Stromal cell of bone marrow (primary cell): ENCODE results near the gene RPS6KA4.

ENCODE experiments used
- DNase-seq: peaks from one replicate; pipeline ENCODE4 v3.0.0-alpha.2; 2012; ENCODE audit warnings: low read depth

The RPS6KA4 gene

GRCh38 chr11:64348383-64349024 is 10.5 kb upstream of the RPS6KA4 start:
- no peak for DNase-seq

GRCh38 chr11:64349025-64349387 is 10.0 kb upstream of the RPS6KA4 start:
- no peak for DNase-seq

DNA sequence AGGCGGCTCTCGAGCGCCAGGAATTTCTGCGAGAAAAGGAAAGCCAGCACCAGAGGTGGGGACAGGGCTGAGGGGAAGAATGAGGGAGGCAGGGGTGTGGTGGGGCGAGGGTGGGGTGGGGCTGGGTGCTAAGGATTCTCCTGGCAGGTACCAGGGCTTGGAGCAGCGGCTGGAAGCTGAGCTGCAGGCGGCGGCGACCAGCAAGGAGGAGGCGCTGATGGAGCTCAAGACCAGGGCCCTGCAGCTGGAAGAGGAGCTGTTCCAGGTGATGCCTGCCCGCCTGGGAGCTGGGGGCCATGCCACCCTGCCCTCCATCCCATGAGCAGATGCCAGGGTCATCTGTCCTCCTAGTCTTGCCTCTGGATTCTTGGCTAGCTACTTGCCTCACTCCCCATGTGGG is 9.6 kb upstream of the RPS6KA4 start:
- DNase-seq, result no peak

GRCh38 chr11:64351136-64351631 is 7.8 kb upstream of the RPS6KA4 start:
- DNase-seq, result no peak

DNA sequence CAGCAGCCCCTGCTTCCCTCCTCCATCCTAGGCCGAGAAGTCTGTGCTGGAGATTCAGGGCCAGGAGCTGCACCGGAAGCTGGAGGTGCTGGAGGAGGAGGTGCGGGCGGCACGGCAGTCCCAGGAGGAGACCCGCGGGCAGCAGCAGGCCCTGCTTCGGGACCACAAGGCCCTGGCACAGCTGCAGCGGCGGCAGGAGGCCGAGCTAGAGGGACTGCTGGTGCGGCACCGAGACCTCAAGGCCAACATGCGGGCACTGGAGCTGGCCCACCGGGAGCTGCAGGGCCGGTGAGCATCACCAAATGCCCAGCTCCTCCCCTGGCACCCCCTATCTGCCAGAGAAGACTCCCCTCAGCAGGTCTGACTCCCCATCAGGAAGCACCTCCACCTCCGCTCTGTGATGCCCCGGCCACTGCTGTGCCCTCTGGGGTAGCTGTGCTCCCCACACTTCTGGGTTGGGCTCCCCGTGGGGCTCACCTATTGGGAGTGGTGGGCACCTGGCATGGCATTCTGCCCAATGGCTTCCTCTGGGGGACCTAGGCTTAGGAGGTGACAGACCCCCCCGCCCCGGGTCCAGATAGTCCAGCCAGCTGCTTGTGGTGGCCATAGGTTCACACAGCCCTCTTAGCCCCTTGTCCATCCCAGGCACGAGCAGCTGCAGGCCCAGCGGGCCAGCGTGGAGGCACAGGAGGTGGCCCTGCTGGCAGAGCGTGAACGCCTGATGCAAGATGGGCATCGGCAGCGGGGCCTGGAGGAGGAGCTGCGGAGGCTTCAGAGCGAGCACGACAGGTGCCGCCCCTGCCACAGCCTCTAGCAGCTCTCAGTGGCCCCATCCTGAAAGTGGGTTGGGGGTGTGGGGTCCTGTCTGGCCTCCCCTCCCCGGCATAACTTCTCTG is 6.6 kb upstream of the RPS6KA4 start:
- no peak for DNase-seq

DNA sequence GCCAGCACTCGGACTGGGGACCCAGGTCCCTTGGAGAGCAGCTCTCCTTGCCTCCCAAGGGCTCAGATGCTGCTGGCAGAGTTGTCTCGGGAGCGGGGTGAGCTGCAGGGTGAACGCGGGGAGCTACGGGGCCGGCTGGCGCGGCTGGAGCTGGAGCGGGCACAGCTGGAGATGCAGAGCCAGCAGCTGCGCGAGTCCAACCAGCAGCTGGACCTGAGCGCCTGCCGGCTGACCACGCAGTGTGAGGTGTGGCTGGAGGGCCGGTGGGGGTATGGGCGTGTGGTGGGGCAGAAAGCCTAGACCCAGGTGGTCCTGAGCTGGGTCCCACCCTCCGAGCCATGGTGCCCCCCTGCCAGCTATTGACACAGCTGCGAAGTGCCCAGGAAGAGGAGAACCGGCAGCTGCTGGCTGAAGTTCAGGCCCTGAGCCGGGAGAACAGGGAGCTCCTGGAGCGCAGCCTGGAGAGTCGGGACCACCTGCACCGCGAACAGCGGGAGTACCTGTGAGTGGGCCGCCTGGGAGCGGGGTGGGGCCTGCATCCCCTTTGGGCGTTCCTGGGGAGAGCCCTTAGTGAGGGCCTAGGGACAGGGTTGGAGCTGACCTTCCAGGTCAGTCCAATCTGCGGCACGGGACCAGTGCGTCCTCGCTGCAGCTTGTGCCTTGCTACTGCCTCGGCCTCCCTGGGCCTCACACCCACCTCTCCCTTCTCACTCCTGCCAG is 5.8 kb upstream of the RPS6KA4 start:
- no peak for DNase-seq

- no peak for DNase-seq
These were observed 5.1 kb upstream of the RPS6KA4 start for GRCh38 chr11:64353715-64354506.

DNA sequence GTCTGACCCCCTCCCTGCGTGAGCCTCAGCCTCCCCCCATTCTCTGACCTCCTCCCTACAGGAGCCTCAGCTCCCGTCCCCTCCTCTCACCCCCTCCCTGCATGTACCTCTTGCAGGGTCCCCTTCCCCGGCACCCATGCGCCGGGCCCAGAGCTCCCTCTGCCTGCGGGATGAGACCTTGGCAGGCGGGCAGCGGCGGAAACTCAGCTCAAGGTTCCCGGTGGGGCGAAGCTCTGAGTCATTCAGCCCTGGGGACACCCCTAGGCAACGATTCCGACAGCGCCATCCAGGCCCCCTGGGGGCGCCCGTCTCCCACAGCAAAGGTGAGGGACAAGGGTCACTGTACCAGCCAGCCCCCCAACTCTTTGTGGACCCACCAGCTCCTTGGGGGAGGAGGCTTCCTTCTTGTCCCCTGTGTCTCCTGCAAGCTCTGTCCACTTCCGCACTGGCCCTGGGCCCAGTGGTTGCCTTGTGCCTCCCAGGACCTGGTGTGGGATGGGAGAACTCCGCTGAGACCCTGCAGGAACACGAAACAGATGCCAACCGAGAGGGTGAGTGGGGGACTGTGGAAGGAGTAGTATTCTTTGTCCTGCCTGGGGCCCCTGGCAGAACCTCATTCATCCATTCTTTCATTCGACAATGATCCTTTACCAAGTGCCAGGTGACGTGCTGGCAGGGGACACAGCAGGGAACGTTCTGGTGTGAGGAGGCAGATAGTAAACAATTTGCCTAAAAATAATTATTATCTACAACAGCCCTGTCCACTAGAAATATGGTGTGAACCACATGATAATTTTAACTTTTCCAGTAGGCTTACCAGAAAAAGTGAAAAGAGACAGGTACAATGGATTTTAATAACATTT is 3.7 kb upstream of the RPS6KA4 start:
- peak; percentile 71 for DNase-seq

GRCh38 chr11:64356498-64357411 is 2.2 kb upstream of the RPS6KA4 start:
- DNase-seq, result no peak

DNA sequence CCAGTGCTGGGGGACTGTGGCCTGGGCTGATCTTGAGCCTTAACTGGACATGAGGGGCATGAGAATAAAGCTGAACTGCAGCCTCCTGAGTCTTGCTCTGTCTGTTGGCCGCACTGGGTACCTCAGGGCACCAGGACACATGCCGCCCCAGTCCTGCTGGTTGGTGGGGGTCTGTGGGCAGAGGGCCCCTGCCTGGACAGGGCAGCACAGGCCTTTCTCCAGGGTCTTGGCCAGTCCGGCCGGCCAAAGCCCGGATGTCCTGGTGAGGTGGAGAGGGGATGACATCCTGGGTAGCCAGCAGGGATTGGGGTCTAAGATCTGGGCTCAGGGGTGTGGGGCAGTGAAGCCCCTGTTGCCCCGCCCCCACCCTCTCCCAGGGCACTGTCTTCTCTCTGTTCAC is 1.5 kb upstream of the RPS6KA4 start:
- DNase-seq, result no peak

GRCh38 chr11:64357904-64358535 is 942 bp upstream of the RPS6KA4 start:
- no peak for DNase-seq

DNA sequence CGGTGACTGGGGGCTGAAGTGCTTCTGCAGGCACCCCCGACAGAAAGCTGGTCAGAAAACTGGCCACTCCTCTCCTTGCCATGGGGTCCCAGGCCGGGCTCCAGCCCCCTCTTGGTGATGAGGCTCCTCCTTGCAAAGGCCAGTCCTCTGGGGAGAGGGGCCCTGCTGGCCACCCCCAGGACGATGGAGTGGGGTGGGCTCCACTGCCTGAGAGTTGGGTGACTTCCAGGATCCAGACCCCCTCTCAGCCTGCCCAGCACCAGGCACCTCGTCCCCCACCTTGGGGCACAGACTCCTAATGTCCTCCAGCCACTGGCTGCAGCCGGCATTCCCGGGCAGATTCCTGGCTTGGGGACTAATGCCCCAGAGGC is 441 bp upstream of the RPS6KA4 start:
- DNase-seq, result no peak

DNA sequence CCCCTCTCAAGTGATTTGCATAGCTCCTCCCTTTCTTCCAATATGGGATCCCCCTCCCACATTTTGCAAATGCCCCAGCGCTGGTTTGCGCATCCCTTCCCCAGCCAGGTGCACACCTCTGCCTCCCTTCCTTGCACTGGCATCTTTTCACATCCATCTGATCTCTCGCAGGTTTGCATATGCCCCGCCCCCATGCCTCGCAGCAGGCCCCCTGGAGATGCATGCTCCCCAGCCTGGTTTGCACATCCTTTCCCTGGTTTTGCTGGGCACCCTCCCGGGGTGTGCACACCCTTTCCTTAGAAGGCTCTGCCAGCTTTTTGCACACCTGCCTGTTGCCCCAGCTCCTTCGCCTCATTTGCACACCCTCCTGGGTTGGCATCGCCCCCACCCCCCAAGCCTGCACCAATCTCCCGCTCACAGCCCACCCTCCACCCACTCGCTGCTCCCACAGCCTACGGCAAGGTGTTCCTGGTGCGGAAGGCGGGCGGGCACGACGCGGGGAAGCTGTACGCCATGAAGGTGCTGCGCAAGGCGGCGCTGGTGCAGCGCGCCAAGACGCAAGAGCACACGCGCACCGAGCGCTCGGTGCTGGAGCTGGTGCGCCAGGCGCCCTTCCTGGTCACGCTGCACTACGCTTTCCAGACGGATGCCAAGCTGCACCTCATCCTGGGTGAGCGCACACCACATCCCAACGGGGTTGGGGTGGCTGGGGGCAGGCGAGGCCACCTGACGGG is 917 bp downstream of the RPS6KA4 start:
- no peak for DNase-seq

- no peak for DNase-seq
These were observed 1.5 kb downstream of the RPS6KA4 start for GRCh38 chr11:64360448-64360921.

DNA sequence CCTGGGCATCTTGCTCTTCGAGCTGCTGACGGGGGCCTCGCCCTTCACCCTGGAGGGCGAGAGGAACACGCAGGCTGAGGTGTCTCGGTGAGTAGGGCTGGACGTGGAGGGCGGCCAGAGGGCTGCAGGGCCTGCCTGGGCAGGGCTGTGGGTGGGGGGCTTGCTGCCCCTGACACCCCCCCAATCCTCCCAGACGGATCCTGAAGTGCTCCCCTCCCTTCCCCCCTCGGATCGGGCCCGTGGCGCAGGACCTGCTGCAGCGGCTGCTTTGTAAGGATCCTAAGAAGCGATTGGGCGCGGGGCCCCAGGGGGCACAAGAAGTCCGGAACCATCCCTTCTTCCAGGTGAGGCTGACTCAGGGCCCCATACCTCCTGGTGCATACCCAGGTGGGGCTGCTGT is 2.7 kb downstream of the RPS6KA4 start:
- no peak for DNase-seq

DNA sequence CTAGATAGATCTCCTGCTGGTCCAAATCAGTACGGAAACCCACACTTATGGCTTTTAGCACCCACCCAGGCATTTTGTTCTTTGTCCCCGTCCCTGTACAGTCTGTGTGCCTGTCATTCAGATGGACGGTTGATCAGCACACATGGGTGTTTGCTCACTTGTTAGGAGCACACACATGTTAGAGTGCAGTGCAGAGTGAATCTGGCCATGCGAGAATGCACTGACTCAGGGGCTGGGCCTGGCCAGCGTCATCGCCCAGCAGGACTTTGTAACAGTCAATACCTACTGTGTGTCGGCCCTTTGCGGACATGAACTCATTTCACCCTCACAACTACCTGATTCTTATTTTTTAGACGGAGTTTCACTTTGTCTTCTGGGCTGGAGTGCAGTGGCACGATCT is 3.4 kb downstream of the RPS6KA4 start:
- no peak for DNase-seq

DNA sequence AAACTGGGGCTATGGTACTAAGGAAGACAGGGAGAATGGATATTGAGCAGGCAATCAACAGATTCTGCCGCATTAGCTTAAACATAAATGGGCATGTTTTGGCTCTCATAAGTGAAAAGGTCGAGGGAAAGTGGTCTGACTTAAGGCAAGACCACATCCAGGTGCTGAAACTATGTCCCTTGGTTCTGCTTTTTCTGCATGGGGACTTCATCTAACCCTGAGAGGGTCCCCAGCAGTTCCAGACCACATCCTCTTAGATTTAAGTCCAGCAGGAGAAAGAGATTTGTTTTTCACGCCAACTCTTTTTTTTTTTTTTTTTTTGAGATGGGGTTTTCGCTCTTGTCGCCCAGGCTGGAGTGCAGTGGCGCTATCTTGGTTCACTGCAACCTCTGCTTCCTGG is 5.5 kb downstream of the RPS6KA4 start:
- no peak for DNase-seq

DNA sequence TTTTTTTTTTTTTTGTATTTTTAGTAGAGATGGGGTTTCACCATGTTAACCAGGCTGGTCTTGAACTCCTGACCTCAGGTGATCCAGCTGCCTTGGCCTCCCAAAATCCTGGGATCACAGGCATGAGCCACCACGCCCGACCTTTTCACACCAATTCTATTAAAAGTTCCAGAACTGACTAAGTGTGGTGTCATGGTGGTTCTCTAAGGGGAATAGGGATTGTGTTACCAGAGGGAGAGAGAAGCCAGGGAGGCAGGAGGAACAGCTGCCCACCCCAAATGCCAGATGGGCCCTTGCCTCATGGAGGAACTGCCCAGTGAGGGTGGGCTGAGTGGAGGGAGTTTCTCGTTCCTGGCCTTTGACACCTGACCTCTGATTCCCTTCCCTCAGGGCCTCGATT is 5.9 kb downstream of the RPS6KA4 start:
- no peak for DNase-seq

GRCh38 chr11:64366751-64367150 is 7.8 kb downstream of the RPS6KA4 start:
- no peak for DNase-seq
